Activated T-cell treated with anti-CD3 and anti-CD28 coated beads for 24 hours (primary cell): ENCODE results near the gene ZNF792.
A peak's percentile ranks its signal among the peaks of the same experiment; 100 is the strongest.
"Not testable (repeated sequence)": the region's sequence is repeated elsewhere in the genome, so short reads cannot be mapped to it uniquely, and the experiment has no call there.

ENCODE experiments used
- DNase-seq: peaks from one replicate; pipeline ENCODE4 v3.0.0-alpha.2; 2020; ENCODE audit warnings: low read depth

The ZNF792 gene

DNA sequence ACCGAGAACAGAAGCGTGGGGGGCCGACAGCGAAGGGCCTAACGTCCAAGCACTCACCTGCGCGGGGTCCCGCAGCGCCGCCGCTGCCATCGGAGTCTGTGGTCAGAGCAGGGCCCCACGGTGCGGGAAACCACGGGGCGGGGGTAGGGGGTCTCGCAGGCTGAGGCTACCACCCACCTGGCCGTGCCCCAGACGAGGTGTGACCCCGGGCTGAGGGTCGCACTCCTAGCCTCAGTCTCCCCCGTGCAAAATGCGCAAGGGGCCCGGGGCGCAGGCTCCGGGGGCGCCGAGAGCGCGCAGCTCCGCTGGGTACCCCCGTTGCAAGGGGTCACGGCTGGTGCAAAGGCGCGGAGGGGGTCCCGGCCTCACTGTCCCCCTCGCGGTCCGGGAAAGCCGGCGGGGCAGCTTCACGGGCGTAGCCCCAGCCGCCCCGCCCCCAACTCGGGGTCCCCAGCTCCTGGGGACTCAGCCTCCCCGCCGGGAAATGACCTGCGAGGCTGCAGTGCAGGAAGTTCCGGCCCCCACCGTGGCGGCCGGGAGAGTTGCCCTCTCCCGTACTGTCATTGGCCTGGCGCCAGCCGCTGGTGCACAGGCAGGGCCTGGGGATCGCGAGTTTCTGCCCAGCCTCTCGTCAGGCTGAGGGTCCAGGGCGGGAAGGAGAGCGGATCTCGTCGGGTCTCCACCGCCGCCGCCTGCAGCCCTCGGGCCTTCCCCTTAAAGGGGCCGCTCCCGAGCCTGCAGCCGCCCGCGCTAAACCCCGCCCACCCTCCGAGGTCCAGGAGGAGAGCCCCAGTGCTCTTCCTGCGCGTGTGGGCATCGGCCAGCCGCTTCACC, at the start of gene ZNF792:
Gene ZNF792 (minus strand): TSS at position 657 of the 834 bp plus-strand sequence. CDS start 567 bp downstream, at position 90.
- peak; percentile 33 for DNase-seq

DNA sequence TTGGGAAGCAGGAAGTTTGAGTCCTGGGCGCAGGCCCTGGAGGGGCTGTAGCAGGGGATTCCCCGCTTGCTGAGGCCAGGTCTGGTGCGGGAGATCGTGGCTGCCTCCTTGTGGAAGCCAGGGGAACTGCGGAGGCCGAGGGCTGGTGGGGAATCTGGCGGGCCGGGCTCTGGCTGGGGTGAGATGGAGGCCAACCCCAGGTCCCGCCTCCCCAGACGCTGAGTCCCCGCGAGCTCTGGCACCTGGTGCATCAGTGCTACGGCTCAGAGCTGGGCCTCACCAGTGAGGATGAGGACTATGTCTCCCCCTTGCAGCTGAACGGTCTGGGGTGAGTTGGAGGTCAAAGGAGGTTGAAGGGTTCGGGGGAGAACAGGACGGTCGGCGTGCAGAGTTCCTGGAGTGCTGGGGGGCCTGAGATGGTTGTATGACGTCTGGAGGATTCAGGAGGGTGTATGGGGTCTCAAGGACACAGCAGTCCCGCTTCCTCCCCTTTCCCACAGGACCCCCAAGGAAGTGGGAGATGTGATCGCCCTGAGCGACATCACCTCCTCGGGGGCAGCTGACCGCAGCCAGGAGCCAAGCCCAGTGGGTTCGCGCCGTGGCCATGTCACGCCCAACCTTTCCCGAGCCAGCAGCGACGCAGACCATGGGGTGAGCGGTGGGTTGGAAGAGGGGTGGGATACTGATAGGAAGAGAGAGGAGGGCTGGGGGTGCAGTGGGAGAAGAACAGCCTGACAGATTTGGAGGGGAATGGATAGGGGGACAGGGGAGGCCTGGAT, 49.2 kb upstream of the ZNF792 start:
- peak; percentile 77 for DNase-seq

DNA sequence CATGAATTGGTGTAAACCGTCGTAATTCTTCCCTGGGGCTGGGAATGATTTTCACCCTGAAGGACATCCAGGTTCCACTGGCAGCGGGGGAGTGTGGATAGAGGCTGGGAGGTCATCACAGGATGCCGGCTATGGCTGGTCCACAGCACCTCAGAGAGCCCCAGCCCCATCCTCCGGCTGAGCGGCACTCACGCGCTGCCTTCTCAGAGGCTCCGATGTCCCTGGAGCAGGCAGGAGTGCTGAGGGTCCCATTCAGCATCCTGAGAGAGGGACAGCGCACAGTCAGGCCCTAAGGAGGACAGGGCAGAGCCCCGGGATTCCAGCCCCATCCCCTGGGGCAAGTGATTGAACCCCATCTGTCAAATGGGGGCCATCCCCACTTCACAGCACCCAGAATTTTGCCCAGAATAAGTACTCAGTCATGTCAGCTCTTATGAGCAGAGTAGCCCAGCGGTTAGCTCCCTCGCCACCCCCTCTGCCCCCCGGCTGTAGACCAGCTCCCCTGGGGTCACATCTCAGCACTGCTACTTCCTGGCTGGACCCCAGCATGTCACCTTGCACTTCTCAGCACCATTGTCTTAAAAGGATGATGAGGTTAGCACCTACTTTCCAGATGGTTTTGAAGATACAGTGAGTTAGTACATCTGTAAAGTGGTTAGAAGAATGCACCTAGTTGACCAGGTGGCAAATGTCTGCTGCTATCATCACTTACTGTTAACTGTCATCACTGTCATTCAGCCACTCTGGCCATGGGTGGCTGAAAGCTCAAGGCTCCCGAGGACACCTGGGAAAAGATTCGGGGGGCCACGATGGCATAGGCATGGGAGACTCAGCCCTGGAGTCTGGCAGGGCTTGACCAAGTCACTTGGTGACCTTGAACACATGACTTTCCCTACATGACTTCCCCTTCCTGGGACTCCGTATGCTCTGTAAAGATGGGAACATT, 48.0 kb upstream of the ZNF792 start:
- DNase-seq = no peak

DNA sequence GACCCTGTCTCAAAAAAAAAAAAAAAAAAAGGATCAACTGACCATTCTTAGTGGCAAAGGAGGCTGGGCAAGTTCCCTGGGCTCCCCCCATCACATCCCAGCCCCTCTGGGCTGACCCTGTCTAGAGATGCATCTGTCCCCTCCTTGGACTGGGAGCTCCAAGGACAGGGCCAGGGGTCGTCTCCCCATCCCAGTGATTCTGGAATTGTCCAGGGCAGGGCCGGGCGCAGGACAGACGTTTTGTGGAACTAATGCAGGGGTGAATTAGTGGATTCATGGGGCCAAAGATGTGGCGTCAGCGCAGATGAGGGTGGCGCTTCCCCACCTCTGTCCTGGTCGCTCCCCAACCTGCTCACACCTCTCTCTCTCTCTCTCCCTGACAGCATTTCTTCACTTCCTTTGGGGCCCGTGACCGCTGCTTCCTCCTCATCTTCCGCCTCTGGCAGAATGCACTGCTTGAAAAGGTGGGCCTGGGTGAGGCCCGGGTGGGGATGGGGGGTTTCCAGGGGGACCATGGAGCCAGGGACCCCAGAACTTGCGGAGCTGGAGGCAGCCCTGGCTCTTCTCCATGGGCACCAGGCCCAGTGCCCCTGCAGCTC, 47.2 kb upstream of the ZNF792 start:
- DNase-seq = no peak

DNA sequence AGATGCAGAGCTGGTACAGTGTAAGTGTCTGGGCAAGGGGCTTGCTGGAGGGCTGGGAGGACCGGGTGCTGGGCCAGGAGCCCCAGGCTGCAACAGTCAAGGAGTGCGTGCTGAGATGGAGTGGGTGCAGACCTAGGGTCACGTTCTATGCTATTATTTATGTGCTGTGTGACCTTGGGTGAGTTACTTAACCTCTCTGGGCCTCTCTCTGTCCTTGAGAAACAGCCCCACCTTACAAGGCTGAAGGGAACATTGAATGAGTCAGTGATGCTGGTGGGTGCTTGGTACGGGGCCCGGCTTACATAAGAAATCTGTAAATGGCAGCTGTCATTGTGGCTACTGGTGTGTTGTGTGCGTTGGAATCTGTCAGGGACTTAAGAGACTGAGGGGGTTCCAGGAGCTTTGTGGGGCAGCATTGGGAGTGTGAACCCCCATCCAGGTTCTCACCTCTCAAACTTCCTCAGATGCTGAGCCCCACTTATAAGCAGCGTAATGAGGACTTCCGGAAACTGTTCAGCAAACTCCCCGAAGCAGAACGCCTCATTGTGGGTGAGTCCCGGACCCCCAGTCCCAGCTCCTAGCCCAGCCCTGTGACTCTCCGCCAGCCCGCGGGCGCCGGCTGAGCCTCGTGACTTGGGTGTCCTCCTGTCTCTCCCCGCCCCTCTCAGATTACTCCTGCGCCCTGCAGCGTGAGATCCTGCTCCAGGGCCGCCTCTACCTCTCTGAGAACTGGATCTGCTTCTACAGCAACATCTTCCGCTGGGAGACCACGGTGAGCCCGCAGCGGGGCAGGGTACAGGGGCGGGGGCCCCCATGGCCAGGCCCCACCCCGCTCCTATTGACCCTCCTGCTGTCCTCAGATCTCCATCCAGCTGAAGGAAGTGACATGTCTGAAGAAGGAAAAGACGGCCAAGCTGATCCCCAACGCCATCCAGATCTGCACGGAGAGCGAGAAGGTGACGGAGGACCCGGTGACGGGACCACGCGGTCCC, 45.7 kb upstream of the ZNF792 start:
- no peak for DNase-seq

DNA sequence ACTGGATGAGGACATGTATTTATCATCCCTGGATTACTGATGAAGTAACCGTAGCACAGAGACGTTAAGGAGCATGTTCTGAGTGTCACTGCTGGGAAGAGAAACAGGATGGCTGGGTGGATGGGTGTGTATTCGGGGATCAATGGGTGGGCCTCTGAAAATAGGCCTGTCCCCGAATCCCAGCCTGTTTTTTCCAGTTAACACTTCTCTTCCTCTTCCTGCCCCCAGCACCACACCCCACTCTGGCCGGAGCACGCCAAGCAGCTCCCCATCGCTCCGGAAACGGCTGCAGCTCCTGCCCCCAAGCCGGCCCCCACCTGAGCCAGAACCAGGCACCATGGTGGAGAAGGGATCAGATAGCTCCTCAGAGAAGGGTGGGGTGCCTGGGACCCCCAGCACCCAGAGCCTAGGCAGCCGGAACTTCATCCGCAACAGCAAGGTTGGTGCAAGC, 44.9 kb upstream of the ZNF792 start:
- no peak for DNase-seq

DNA sequence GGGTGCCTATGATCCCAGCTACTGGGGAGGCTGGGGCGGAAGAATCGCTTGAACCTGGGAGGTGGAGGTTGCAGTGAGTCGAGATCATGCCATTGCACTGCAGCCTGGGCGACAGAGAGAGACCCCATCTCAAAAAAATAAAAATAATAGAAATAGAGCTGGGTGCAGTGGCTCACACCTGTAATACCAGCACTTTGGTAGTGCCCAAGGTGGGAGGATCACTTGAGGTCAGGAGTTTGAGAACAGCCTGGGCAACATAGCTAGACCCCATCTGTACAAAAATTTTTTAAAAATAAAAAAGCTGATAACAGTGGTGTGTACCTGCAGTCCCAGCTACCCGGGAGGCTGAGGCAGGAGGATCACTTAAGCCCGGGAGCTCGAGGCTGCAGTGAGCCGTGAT, 43.4 kb upstream of the ZNF792 start:
- not testable (repeated sequence) for DNase-seq

DNA sequence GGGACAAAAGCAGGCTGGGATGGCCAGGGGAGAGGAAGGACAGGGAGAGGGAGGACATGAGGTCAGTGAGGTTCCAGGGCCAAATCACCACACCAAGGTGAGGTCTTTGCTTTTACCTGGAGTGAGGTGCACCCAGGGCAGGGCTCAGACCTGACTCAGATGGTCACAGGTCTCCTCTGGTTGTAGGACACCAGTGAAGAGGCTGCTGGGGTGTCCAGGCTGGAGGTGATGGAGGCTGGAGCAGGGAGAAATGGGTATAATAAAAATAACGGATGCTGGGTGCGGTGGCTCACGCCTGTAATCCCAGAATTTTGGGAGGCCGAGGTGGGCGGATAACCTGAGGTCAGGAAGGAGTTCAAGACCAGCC, 43.0 kb upstream of the ZNF792 start:
- no peak for DNase-seq

DNA sequence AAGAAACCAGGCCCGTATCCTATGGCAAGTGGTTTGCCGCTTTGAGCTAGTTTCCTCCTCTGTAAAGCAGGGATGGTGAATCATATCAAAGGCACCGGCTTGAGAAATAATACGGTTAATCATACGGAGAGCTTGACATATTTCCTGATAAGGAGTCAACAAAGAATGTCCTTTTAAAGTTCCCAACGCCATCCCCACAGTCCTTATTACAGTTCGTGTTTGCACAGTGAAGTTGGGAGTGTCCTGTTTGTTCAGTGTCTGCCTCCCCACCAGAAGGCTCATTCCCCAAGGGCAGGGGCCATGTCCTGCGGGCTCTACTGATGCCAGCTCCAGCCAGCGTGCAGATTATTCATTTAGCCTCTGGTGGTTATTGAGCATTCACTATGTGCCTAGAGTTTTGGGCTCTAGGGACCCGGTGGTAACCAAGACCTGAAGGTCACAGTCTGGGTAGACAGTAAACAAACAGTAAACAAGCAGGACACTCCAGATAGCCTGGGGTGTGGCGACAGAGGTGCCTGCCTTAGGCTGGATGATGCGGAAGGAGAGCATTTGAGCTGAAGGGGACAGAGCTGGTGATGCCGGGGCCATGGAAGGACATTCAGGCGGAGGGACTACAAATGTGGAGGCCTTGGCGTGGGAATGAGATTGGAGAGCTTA, 42.4 kb upstream of the ZNF792 start:
- DNase-seq = no peak

DNA sequence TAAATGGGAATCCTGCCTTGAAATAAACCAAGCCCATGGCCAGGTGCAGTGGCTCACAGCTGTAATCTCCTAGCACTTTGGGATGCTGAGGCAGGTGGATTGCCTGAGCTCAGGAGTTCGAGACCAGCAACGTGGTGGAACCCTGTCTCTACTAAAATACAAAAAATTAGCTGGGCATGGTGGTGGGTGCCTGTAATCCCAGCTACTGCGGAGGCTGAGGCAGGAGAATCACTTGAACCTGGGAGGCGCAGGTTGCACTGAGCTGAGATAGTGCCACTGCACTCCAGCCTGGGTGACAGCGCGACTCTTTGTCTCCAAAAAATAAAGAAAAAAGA, 41.9 kb upstream of the ZNF792 start:
- DNase-seq = not testable (repeated sequence)

DNA sequence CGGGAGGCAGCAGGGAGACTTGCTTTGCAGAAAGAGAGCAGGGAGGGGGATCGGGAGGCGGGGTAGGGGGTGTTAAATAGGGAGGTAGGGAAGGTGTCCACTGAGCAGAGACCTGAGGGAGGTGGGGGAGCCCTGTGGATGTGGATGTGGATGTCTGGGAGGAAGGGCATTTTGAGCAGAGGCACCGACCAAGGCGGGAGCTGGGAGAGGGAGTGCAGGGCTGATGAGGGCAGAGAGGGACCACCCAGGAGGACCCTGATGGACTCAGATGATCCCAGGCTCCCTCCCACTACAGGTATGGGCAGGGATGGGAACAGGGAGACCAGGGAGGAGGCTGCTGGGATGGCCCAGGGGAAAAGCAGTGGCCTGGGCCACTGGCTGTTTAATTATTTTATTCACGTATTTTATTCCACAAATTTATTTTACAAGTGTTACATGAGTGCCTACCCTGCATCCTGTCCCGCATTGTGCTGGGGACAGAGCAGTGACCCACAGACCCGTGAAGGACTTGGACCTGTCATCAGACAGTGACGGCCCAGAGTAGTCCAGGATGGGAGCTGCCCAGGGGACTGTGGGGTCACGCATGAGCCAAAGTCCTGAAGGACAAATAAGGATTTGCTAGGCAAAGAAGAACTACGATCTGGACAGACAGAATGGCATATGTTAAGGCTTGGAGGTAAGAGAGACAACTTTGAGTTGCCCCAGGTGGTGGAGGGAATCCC, 41.4 kb upstream of the ZNF792 start:
- DNase-seq = no peak

DNA sequence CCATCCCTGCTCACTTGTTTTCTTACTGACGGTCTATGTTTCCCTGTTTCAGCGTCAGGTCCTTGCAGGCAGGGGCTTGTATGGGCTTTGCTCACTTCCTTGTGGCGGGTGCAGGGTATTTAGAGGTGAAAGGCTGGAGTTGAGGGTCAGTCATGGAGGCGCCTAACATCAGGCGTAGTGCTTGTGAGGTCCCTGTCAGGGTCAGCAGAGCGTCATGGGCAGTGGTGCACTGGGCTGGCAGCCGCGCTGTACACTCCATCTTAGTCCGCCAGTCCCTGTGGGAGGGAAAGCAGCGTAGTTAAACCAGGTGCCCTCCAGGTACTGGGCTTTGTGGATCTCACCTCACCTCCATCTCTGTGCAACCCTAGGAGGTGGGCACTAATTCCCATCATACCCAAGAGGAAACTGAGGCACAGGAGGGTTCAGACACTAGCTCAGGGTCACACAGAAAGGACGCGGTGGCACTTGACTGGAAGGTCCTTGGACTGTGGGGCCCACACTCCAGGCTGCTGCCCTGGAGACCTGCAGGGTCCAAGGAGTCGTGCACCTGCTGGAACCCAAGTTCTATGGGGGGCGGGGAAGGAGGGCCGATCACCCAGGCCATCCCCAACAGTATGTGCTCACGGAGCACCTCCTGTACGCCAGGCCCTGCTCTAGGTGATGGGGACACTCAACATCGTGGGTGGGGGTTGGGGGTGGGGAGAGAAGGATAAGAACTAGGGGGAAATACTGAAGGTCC, 40.7 kb upstream of the ZNF792 start:
- DNase-seq = no peak

DNA sequence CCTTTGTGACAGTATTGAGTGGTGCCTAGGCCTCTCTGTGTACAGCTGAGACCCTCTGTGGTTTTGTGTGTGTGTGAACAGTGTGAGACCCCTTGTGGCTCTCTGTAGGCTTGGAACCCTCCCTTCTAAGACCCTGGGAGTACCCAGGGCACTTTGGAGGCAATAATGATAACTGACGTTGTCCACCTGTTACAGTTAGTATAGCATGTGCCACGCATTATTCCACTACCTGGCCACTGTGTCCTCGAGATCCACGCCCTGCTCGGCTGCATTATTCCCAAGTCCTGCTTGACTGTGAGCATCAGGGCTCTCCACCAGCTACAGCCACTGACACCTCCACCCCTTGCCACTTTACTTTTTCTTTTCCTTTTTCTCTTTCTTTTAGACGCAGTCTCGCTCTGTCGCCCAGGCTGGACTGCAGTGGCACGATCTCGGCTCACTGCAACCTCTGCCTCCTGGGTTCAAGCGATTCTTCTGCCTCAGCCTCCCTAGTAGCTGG, 38.1 kb upstream of the ZNF792 start:
- no peak for DNase-seq

DNA sequence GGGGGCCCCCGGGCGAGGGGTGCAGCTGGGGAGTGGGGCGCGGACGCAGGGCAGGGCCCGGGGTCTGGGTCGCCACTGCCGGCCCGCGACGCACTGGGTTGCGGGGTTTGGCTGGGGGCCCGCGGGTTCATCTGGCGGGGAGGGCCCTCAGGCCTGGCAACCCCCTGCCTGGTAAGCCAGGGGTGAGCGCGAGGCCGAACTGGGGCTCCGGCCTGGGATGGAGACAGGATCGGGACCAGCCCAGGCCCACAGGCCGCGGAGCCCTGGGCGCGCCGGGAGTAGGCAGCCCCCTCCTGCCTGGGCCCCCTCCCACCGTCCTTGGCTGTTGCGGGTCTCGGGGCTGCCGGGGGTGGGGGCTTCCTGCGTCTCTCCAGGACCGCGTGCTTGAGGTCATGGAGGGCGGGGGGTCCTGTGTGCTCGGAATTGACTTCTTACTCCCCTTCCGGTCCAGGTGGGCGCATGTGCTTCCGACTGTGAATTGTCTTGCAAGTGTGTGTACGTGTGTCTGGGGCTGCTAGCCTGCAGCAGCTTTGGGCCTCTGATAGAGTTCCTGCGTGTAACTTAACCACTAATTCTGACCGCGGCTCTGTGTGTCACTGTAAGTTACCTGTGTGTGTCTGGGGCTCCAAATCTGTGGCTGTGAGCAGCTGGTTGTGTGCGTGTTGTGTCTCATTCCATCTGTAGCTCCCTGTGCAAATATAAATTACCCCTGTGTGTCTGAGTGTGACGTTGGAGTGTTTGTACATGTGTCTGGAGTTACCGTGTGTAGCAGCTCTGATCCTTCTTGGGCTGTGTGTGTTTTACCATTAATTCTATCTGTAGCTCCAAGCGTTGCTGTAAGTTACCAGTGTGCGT, 36.8 kb upstream of the ZNF792 start:
- peak; percentile 49 for DNase-seq

DNA sequence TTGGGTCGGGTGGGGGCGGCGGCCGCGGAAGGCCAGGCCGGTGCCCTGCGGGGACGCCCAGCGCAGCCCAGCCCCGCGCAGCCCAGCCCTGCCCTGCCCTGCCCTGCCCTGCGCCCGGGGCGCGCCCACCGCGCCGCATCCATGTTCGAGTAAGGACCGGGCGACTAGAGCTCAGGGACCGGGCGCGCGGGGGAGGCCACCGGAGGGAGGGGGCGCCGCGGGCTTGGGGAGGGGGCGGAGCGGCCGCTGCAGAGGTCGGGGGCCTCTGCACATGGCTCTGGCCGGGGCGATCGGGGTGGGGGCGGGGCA, 36.3 kb upstream of the ZNF792 start:
- no peak for DNase-seq

DNA sequence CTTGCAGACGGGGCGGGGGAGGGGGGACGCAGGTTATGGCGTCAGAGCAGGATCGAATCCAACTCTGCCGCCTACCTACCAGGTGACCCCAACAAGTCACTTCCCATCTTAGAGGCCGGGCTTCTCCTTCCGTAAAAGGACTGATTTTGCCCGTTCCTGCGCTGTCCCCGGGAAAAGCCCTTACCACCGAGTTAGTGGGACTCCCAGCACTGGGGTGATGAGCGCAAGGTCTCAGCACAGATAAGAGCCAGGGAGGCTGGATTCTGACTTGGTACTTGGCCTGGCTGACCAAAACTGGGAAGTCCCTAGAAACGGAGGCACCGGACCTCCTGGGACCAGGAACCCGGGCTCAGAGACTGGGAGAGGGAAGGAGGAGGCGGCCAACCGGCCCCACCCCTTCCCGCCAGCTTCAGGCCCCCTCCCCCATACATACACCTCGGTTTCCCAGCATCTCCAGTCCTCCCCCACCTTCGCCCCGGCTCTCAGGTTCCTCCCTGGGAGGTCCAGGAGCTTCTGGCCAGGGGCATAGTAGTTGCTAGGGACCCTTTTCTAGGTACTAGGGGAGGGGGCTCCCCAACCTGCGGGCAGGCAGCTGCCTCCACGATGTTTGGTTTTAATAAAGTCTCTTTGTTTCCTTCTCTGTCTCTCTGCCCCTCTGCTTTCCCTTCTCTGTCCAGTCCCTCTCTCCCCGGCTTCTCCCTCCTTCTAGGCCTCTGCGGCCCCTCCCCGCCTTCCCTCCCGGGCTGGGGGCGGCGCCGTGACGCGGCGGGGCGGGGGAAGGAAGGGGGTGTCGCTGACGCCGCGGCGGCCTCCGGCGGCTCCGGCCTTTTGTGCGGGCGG, 35.7 kb upstream of the ZNF792 start, which contains the start of gene GRAMD1A:
Gene GRAMD1A (plus strand): TSS at position 826 of the 840 bp plus-strand sequence. CDS start 156 bp downstream, outside the sequence.
- DNase-seq = peak; percentile 72
